HepG2 (cell line): ENCODE data around the gene CORO7. TPM values are rescaled to one million over a fixed set of nuclear protein-coding genes. Genes with fewer than 3 reads are reported as not detected.

Source experiments
- NCOR1 ChIP-seq: fragments of 200-600 bp; sonication (generic); IDR thresholded peaks from 2 replicates; pipeline ENCODE4 v1.7.0; 2017; ENCODE audit warnings: antibody characterized with exemption, low read length, borderline replicate concordance
- REL ChIP-seq: sonication (generic); formaldehyde crosslinking; conservative IDR thresholded peaks from 2 replicates; pipeline ENCODE4 v1.8.0; 2022; ENCODE audit warnings: mild to moderate bottlenecking, missing genetic modification reagents, moderate library complexity
- ZNF350 ChIP-seq: sonication (generic); formaldehyde crosslinking; IDR thresholded peaks from 2 replicates; pipeline ENCODE4 v1.4.0; 2020; ENCODE audit warnings: mild to moderate bottlenecking, low read depth, missing genetic modification reagents, borderline replicate concordance
- ZNF446 ChIP-seq: sonication (generic); formaldehyde crosslinking; IDR thresholded peaks from 2 replicates; pipeline ENCODE4 v1.5.0; 2020; ENCODE audit warnings: mild to moderate bottlenecking, missing genetic modification reagents
- ZNF629 ChIP-seq: sonication (generic); formaldehyde crosslinking; conservative IDR thresholded peaks from 2 replicates; pipeline ENCODE4 v1.5.0; 2020; ENCODE audit warnings: missing genetic modification reagents
- polyA plus RNA-seq, 8 experiments: library from polyadenylated mRNA; depleted of rRNA in 3 of 8; stranded (reverse) in 7 of 8; unstranded in 1 of 8; fragments of >200 nt; fragmentation: Illumina TruSeq in 4 of 8; extraction: Trizol in 4 of 8; gene quantifications; 2 replicates each; pipeline versions ENCODE4 v1.2.1 to v1.2.3, GENCODE V29; 2011 to 2016; ENCODE audit warnings: low read depth in 4 of 8, missing spikeins in 1 of 8, mixed read lengths in 1 of 8; ENCODE audit not compliant: insufficient read depth in 1 of 8
- total RNA-seq, 5 experiments: library from RNA; depleted of rRNA; stranded (reverse); fragments of >200 nt; fragmentation: Illumina TruSeq; extraction: Trizol; gene quantifications; 2 replicates each; pipeline ENCODE4 v1.2.3, GENCODE V29; 2016; ENCODE audit warnings: low read depth in 1 of 5
- TF ChIP-seq, protein P1 (sequence below), 2 experiments: sonication (generic) in 1 of 2; formaldehyde crosslinking in 1 of 2; IDR thresholded peaks; 2 replicates each; pipeline versions ENCODE4 v1.6.1 to v1.9.0; 2014 to 2022; ENCODE audit warnings: antibody characterized with exemption in 1 of 2, borderline replicate concordance in 1 of 2, inconsistent platforms in 1 of 2, low read depth in 1 of 2, missing genetic modification reagents in 1 of 2
- TF ChIP-seq, protein P2 (sequence below): IDR thresholded peaks from 2 replicates; pipeline ENCODE4 v1.6.1; 2016; ENCODE audit warnings: missing genetic modification reagents, missing compliant biosample characterization
- TF ChIP-seq, protein P3 (sequence below): IDR thresholded peaks from 2 replicates; pipeline ENCODE4 v1.6.1; 2018; ENCODE audit warnings: missing genetic modification reagents, mild to moderate bottlenecking, missing compliant biosample characterization
- TF ChIP-seq, protein P4 (sequence below): sonication (generic); formaldehyde crosslinking; IDR thresholded peaks from 2 replicates; pipeline ENCODE4 v1.4.0; 2020; ENCODE audit warnings: missing genetic modification reagents
- TF ChIP-seq, protein P5 (sequence below): sonication (generic); formaldehyde crosslinking; IDR thresholded peaks from 2 replicates; pipeline ENCODE4 v1.4.0; 2020; ENCODE audit warnings: mild to moderate bottlenecking, missing genetic modification reagents

Gene CORO7
- total and polyA plus RNA-seq, 2 of the 13 experiments (the other 11 are each of a cell fraction or from before 2014, with no cell fraction given), result 9.9 to 14.3 TPM

DNA sequence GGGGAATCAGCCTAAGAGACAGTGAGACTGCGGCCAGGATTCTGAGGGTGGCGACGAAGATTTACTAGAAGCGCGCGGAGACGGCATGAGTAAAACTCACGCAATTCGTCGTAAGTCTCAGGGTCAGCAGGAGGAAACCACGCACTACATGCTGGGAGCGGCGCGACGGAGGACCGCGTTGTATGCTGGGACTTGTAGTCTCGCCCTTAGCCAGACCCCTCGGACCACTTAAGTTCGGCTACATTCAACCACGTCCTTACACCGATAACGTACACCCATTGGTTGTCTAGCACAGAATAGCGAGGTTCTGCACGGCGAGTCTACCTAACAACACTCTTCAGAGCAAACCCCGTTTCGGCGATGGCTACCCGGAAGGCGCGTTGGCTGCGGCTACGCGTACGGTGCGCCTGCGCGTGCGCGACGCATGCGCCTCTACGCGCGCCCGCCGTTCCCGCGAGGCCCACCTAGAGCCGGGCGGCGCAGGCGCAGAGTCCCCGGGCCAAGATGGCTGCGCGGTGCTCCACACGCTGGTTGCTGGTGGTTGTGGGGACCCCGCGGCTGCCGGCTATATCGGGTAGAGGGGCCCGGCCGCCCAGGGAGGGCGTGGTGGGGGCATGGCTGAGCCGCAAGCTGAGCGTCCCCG, 9.1 kb upstream of the CORO7 start, which contains the start of gene DNAJA3 (continued):
- TF ChIP-seq, protein P1, sequence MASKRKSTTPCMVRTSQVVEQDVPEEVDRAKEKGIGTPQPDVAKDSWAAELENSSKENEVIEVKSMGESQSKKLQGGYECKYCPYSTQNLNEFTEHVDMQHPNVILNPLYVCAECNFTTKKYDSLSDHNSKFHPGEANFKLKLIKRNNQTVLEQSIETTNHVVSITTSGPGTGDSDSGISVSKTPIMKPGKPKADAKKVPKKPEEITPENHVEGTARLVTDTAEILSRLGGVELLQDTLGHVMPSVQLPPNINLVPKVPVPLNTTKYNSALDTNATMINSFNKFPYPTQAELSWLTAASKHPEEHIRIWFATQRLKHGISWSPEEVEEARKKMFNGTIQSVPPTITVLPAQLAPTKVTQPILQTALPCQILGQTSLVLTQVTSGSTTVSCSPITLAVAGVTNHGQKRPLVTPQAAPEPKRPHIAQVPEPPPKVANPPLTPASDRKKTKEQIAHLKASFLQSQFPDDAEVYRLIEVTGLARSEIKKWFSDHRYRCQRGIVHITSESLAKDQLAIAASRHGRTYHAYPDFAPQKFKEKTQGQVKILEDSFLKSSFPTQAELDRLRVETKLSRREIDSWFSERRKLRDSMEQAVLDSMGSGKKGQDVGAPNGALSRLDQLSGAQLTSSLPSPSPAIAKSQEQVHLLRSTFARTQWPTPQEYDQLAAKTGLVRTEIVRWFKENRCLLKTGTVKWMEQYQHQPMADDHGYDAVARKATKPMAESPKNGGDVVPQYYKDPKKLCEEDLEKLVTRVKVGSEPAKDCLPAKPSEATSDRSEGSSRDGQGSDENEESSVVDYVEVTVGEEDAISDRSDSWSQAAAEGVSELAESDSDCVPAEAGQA (IDR thresholded peaks at IDR 0.05; ENCODE audit: low read depth), result peak; percentile 74; the same call in 1 of the 2 replicates
- TF ChIP-seq, protein P1 (CRISPR knock-in tag; IDR thresholded peaks at IDR 0.05; ENCODE audit: borderline replicate concordance), result no peak
- TF ChIP-seq ZNF446 (no peak), ZNF350 (CRISPR knock-in tag) (no peak; the same call in 1 of the 2 replicates), NCOR1 (no peak), REL (no peak), ZNF629 (no peak)
- TF ChIP-seq, protein P2, sequence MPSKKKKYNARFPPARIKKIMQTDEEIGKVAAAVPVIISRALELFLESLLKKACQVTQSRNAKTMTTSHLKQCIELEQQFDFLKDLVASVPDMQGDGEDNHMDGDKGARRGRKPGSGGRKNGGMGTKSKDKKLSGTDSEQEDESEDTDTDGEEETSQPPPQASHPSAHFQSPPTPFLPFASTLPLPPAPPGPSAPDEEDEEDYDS (CRISPR knock-in tag), result peak; percentile 43
- TF ChIP-seq, protein P3, sequence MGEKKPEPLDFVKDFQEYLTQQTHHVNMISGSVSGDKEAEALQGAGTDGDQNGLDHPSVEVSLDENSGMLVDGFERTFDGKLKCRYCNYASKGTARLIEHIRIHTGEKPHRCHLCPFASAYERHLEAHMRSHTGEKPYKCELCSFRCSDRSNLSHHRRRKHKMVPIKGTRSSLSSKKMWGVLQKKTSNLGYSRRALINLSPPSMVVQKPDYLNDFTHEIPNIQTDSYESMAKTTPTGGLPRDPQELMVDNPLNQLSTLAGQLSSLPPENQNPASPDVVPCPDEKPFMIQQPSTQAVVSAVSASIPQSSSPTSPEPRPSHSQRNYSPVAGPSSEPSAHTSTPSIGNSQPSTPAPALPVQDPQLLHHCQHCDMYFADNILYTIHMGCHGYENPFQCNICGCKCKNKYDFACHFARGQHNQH (CRISPR knock-in tag), result no peak; the same call in 1 of the 2 replicates
- TF ChIP-seq, protein P4, sequence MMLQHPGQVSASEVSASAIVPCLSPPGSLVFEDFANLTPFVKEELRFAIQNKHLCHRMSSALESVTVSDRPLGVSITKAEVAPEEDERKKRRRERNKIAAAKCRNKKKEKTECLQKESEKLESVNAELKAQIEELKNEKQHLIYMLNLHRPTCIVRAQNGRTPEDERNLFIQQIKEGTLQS (CRISPR knock-in tag), result no peak
- TF ChIP-seq, protein P5, sequence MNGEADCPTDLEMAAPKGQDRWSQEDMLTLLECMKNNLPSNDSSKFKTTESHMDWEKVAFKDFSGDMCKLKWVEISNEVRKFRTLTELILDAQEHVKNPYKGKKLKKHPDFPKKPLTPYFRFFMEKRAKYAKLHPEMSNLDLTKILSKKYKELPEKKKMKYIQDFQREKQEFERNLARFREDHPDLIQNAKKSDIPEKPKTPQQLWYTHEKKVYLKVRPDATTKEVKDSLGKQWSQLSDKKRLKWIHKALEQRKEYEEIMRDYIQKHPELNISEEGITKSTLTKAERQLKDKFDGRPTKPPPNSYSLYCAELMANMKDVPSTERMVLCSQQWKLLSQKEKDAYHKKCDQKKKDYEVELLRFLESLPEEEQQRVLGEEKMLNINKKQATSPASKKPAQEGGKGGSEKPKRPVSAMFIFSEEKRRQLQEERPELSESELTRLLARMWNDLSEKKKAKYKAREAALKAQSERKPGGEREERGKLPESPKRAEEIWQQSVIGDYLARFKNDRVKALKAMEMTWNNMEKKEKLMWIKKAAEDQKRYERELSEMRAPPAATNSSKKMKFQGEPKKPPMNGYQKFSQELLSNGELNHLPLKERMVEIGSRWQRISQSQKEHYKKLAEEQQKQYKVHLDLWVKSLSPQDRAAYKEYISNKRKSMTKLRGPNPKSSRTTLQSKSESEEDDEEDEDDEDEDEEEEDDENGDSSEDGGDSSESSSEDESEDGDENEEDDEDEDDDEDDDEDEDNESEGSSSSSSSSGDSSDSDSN (CRISPR knock-in tag), result no peak
